GM06990 (cell line): ENCODE measurements around the gene STAMBPL1.

ENCODE experiments used
- DNase-seq: peaks from one replicate; pipeline ENCODE4 v3.0.0-alpha.2; 2011; ENCODE audit not compliant: insufficient read length; ENCODE audit errors: extremely low read depth
- H3K27me3 ChIP-seq: replicated peaks from 2 replicates; pipeline ENCODE4 v1.6.0; 2011; ENCODE audit warnings: low read length; ENCODE audit not compliant: control insufficient read depth, insufficient read depth
- H3K36me3 ChIP-seq: 2 replicates; pipeline ENCODE4 v1.5.1; 2011; ENCODE audit warnings: low read length; ENCODE audit not compliant: control insufficient read depth, insufficient read depth
- H3K4me3 ChIP-seq: replicated peaks from 2 replicates; pipeline ENCODE4 v1.5.1; 2011; ENCODE audit warnings: low read depth, mild to moderate bottlenecking, control low read depth, low read length
- TF ChIP-seq, protein P1 (sequence below): IDR thresholded peaks from 2 replicates; pipeline ENCODE4 v1.5.1; 2011; ENCODE audit warnings: low read length, control low read depth, mild to moderate bottlenecking, inconsistent platforms; ENCODE audit not compliant: insufficient read depth, poor library complexity, severe bottlenecking

Gene STAMBPL1

DNA sequence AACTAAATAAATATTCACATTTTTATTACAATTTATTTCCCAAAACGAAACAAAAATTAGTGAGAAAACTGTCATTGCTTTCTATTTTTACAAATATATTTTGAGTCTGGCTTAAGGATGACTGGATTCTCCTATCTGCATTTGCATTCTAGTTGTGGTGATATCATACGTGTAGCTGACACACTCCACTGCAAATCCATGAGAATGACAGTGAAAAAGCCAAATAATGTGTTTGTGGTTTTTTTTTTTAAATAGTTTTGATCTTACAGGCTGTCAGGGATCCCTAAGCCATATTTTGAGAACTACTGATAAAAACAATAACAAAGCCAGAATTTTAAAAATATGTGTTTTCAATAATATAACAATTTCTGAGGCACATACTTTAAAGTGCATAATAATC is 5.8 kb upstream of the STAMBPL1 start:
- Histone ChIP-seq H3K27me3 (no peaks in the 10 kb centered on the region), H3K4me3 (no peak overlapping the region), H3K36me3 (no peaks in the 10 kb centered on the region)
- no peak for DNase-seq
- TF ChIP-seq, protein P1, sequence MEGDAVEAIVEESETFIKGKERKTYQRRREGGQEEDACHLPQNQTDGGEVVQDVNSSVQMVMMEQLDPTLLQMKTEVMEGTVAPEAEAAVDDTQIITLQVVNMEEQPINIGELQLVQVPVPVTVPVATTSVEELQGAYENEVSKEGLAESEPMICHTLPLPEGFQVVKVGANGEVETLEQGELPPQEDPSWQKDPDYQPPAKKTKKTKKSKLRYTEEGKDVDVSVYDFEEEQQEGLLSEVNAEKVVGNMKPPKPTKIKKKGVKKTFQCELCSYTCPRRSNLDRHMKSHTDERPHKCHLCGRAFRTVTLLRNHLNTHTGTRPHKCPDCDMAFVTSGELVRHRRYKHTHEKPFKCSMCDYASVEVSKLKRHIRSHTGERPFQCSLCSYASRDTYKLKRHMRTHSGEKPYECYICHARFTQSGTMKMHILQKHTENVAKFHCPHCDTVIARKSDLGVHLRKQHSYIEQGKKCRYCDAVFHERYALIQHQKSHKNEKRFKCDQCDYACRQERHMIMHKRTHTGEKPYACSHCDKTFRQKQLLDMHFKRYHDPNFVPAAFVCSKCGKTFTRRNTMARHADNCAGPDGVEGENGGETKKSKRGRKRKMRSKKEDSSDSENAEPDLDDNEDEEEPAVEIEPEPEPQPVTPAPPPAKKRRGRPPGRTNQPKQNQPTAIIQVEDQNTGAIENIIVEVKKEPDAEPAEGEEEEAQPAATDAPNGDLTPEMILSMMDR: no peak

GRCh38 chr10:88875081-88875480 is 5.0 kb upstream of the STAMBPL1 start:
- TF ChIP-seq, protein P1: no peak
- H3K4me3 ChIP-seq: no peak overlapping the region
- H3K36me3 ChIP-seq: no peaks in the 10 kb centered on the region
- no peak for DNase-seq
- no peaks in the 10 kb centered on the region for H3K27me3 ChIP-seq

GRCh38 chr10:88877298-88877697 is 2.7 kb upstream of the STAMBPL1 start:
- TF ChIP-seq, protein P1: no peak
- H3K4me3 ChIP-seq: no peak overlapping the region
- H3K27me3 ChIP-seq: no peaks in the 10 kb centered on the region
- DNase-seq: no peak
- no peaks in the 10 kb centered on the region for H3K36me3 ChIP-seq

DNA sequence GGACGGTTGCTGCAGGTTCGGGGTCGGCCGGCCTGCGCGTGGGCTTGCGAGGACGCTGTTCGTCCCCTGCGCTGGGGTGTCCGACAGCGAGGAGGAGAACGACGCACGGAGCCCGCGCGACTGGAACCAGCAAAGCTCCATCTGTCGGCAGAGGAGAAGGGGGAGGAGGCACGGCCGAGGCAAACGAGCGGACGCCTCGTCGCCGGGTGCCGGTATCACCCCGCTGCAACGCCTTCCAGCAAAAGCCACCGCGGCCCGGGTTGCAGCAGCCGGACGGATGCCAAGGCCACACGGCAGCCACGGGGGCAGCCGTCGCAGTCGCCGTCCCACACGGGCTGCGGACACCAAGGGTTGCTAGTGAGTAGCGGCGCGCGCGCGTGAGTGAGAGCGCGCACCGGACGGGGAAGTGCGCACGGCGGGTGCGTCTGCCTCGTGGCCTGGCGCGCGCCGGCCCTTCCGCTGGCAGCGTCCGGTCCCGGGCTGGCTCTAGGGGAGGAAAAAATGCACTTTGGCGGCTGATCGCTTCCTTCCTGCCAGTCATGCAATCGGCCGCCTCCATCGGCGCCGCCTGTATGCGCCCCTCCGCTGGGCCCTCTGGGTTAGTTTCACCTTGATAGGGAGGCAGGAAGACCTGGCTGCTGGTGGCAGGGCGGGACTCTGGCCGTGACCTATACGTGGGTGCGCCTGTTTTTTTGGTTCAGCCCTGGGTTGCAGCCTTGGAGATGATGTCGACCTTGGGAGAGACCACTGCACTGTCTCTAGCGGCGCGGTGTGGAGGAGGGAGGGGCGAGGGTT is 434 bp downstream of the STAMBPL1 start:
- no peaks in the 10 kb centered on the region for H3K27me3 ChIP-seq
- H3K4me3 ChIP-seq: peak overlapping the region; percentile 75
- no peaks in the 10 kb centered on the region for H3K36me3 ChIP-seq
- TF ChIP-seq, protein P1: peak; percentile 37
- DNase-seq: peak; percentile 94

DNA sequence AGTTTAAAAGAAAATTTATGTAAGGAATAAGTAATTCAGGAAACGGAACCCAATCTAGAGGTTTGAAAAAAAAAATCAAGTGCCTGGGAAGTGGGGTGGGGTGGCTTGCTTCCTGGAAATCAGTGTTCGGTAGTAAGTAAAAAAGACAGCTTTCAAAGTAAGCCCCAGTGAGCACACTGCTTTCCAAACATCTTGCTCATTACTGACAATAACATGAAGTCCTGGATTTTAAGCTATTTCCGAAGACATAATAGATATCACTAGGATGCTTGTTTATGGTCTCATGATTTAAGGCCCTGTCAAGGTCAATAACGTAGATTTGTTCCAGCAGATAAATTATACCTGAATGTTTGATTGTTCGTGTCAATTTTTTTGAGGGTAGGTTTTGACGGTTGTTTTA is 1.3 kb downstream of the STAMBPL1 start:
- TF ChIP-seq, protein P1: no peak
- Histone ChIP-seq H3K4me3 (peak overlapping the region; percentile 75), H3K36me3 (no peaks in the 10 kb centered on the region)

More for the DNA sequence above, 1.3 kb downstream of the STAMBPL1 start:
- no peak for DNase-seq
- no peaks in the 10 kb centered on the region for H3K27me3 ChIP-seq
